Activated T-helper 2 cell treated with anti-CD3 and anti-CD28 coated beads, Interferon-gamma antibody, Interleukin-2, Interleukin-4, amounts not matched to agents 10 μg/mL and 5 μg/mL and 100 μg/mL, durations not matched to agents 14 hours and 24 hours and 36 hours (primary cell): ENCODE measurements around the gene HIP1. TPM values are rescaled to one million over a fixed set of nuclear protein-coding genes. Genes with fewer than 3 reads are reported as not detected.
"Not testable (repeated sequence)": the region's sequence is repeated elsewhere in the genome, so short reads cannot be mapped to it uniquely, and the experiment has no call there.

Experiments
- DNase-seq: peaks from one replicate; pipeline ENCODE4 v3.0.0; 2021; ENCODE audit warnings: low spot score
- H3K27ac Mint-ChIP-seq: one replicate; pipeline ENCODE4 v1.8.0; 2021; ENCODE audit warnings: mixed read lengths
- H3K27me3 Mint-ChIP-seq: one replicate; pipeline ENCODE4 v1.8.0; 2021; ENCODE audit warnings: low read depth, mixed read lengths
- H3K36me3 Mint-ChIP-seq: one replicate; pipeline ENCODE4 v1.8.0; 2021; ENCODE audit warnings: low read depth, mixed read lengths
- H3K4me1 Mint-ChIP-seq: one replicate; pipeline ENCODE4 v1.8.0; 2021; ENCODE audit warnings: low read depth, mixed read lengths
- H3K4me3 Mint-ChIP-seq: one replicate; pipeline ENCODE4 v1.8.0; 2021; ENCODE audit warnings: low read depth, mild to moderate bottlenecking, moderate library complexity, mixed read lengths
- H3K9me3 Mint-ChIP-seq: one replicate; pipeline ENCODE4 v1.8.0; 2021; ENCODE audit warnings: mixed read lengths
- intact Hi-C: fragments of 100-400 bp; cut with micrococcal nuclease; formaldehyde crosslinking; loops from one replicate; pipeline ENCODE4 v1.15.1; 2023
- total RNA-seq: library from RNA; stranded (reverse); gene quantifications from 2 replicates; pipeline ENCODE4 v1.2.3, GENCODE V29; 2022

HIP1 gene
- total RNA-seq, 1 donor from 2014 or later, result 10.6 TPM

GRCh38 chr7:75635036-75635435, 103.7 kb downstream of the HIP1 start:
- H3K4me3 Mint-ChIP-seq, result no peak overlapping the region
- H3K27me3 Mint-ChIP-seq, result peaks cover 2% of the 10 kb centered on the region
- DNase-seq, result no peak
- no peaks in the 10 kb centered on the region for H3K36me3 Mint-ChIP-seq
- H3K9me3 Mint-ChIP-seq, result no peaks in the 10 kb centered on the region
- H3K4me1 Mint-ChIP-seq, result peaks cover 6% of the 10 kb centered on the region
- no peak overlapping the region for H3K27ac Mint-ChIP-seq
- intact Hi-C loops, result loop anchor here (5.0 kb wide), 1 partner anchor 38 kb away; no protein-coding TSS in a partner anchor

GRCh38 chr7:75632587-75632986, 106.2 kb downstream of the HIP1 start:
- intact Hi-C loops, H3K4me1 Mint-ChIP-seq, DNase-seq, H3K36me3 Mint-ChIP-seq, H3K27me3 Mint-ChIP-seq, H3K27ac Mint-ChIP-seq, H3K4me3 Mint-ChIP-seq: not testable (repeated sequence)
- peaks cover 15% of the 10 kb centered on the region for H3K9me3 Mint-ChIP-seq

GRCh38 chr7:75631711-75632110, 107.0 kb downstream of the HIP1 start:
- H3K27ac Mint-ChIP-seq, result no peak overlapping the region

GRCh38 chr7:75630549-75630948, 108.2 kb downstream of the HIP1 start:
- Mint-ChIP-seq H3K36me3 (peaks cover 3% of the 10 kb centered on the region), H3K27me3 (no peaks in the 10 kb centered on the region), H3K27ac (no peak overlapping the region), H3K9me3 (peaks cover 19% of the 10 kb centered on the region), H3K4me1 (no peaks in the 10 kb centered on the region), H3K4me3 (no peak overlapping the region)
- intact Hi-C loops, result no loop called here
- DNase-seq, result no peak

More at GRCh38 chr7:75631711-75632110, 107.0 kb downstream of the HIP1 start:
- peaks cover 15% of the 10 kb centered on the region for H3K9me3 Mint-ChIP-seq
- no peak for DNase-seq
- H3K36me3 Mint-ChIP-seq, result peaks cover 3% of the 10 kb centered on the region
- no peaks in the 10 kb centered on the region for H3K27me3 Mint-ChIP-seq
- H3K4me3 Mint-ChIP-seq, result no peak overlapping the region
- intact Hi-C loops, result no loop called here
- no peaks in the 10 kb centered on the region for H3K4me1 Mint-ChIP-seq

- Mint-ChIP-seq H3K27ac (no peak overlapping the region), H3K4me1 (no peaks in the 10 kb centered on the region), H3K27me3 (no peaks in the 10 kb centered on the region), H3K4me3 (no peak overlapping the region), H3K36me3 (peaks cover 3% of the 10 kb centered on the region), H3K9me3 (peaks cover 19% of the 10 kb centered on the region)
- intact Hi-C loops, result no loop called here
- DNase-seq, result no peak
These were observed 109.7 kb downstream of the HIP1 start for GRCh38 chr7:75629044-75629443.

GRCh38 chr7:75628055-75628454, 110.7 kb downstream of the HIP1 start:
- Mint-ChIP-seq H3K27ac (no peak overlapping the region), H3K4me1 (no peaks in the 10 kb centered on the region), H3K4me3 (no peak overlapping the region), H3K27me3 (no peaks in the 10 kb centered on the region), H3K9me3 (peaks cover 19% of the 10 kb centered on the region), H3K36me3 (peaks cover 3% of the 10 kb centered on the region)
- intact Hi-C loops, result no loop called here
- DNase-seq, result no peak

- no peak overlapping the region for H3K27ac Mint-ChIP-seq
- no peak for DNase-seq
- no peak overlapping the region for H3K4me3 Mint-ChIP-seq
- peaks cover 3% of the 10 kb centered on the region for H3K36me3 Mint-ChIP-seq
- intact Hi-C loops, result no loop called here
- H3K4me1 Mint-ChIP-seq, result no peaks in the 10 kb centered on the region
- H3K27me3 Mint-ChIP-seq, result no peaks in the 10 kb centered on the region
- peaks cover 19% of the 10 kb centered on the region for H3K9me3 Mint-ChIP-seq
These were observed 111.8 kb downstream of the HIP1 start for GRCh38 chr7:75626954-75627353.

GRCh38 chr7:75625868-75626267, 112.9 kb downstream of the HIP1 start:
- Mint-ChIP-seq H3K27ac (no peak overlapping the region), H3K27me3 (no peaks in the 10 kb centered on the region), H3K4me1 (no peaks in the 10 kb centered on the region), H3K4me3 (no peak overlapping the region), H3K36me3 (peaks cover 3% of the 10 kb centered on the region), H3K9me3 (peaks cover 19% of the 10 kb centered on the region)
- intact Hi-C loops, result no loop called here
- DNase-seq, result no peak

- peaks cover 2% of the 10 kb centered on the region for H3K36me3 Mint-ChIP-seq
- H3K4me3 Mint-ChIP-seq, result no peak overlapping the region
- intact Hi-C loops, result no loop called here
These were observed 114.5 kb downstream of the HIP1 start for GRCh38 chr7:75624134-75624832.

GRCh38 chr7:75623390-75624133, 115.2 kb downstream of the HIP1 start:
- DNase-seq, result no peak
- H3K27ac Mint-ChIP-seq, result no peak overlapping the region
- H3K27me3 Mint-ChIP-seq, result no peaks in the 10 kb centered on the region
- no peaks in the 10 kb centered on the region for H3K36me3 Mint-ChIP-seq
- H3K9me3 Mint-ChIP-seq, result peaks cover 12% of the 10 kb centered on the region
- intact Hi-C loops, result no loop called here
- no peak overlapping the region for H3K4me3 Mint-ChIP-seq
- H3K4me1 Mint-ChIP-seq, result peaks cover 4% of the 10 kb centered on the region

More at GRCh38 chr7:75624134-75624832, 114.5 kb downstream of the HIP1 start:
- Mint-ChIP-seq H3K27ac (peak overlapping the region; percentile 3), H3K4me1 (no peaks in the 10 kb centered on the region), H3K27me3 (no peaks in the 10 kb centered on the region), H3K9me3 (peaks cover 18% of the 10 kb centered on the region)
- DNase-seq, result no peak

GRCh38 chr7:75621124-75621523, 117.6 kb downstream of the HIP1 start:
- Mint-ChIP-seq H3K36me3 (no peaks in the 10 kb centered on the region), H3K9me3 (peaks cover 2% of the 10 kb centered on the region), H3K4me1 (peaks cover 13% of the 10 kb centered on the region), H3K4me3 (no peak overlapping the region), H3K27me3 (no peaks in the 10 kb centered on the region), H3K27ac (no peak overlapping the region)
- DNase-seq, result no peak
- intact Hi-C loops, result no loop called here

GRCh38 chr7:75619636-75620035, 119.1 kb downstream of the HIP1 start:
- intact Hi-C loops, result no loop called here
- Mint-ChIP-seq H3K27me3 (no peaks in the 10 kb centered on the region), H3K36me3 (no peaks in the 10 kb centered on the region), H3K9me3 (no peaks in the 10 kb centered on the region), H3K4me1 (peaks cover 13% of the 10 kb centered on the region), H3K27ac (no peak overlapping the region), H3K4me3 (no peak overlapping the region)
- DNase-seq, result no peak

- Mint-ChIP-seq H3K36me3 (no peaks in the 10 kb centered on the region), H3K4me3 (no peak overlapping the region), H3K4me1 (peaks cover 13% of the 10 kb centered on the region), H3K27me3 (no peaks in the 10 kb centered on the region), H3K27ac (peak overlapping the region; percentile 68), H3K9me3 (no peaks in the 10 kb centered on the region)
- intact Hi-C loops, result no loop called here
- peak; percentile 17 for DNase-seq
These were observed 121.0 kb downstream of the HIP1 start for GRCh38 chr7:75617634-75618234.
